Superior temporal gyrus (tissue), 1 donor: ENCODE results near the gene FBXO21.
"Not testable (repeated sequence)": the region's sequence is repeated elsewhere in the genome, so short reads cannot be mapped to it uniquely, and the experiment has no call there.

Experiments used
- DNase-seq: peaks from one replicate; pipeline ENCODE4 v3.0.0-alpha.2; 2016; ENCODE audit errors: extremely low spot score

Gene FBXO21

GRCh38 chr12:117190210-117190781 lies at the start of gene FBXO21:
FBXO21 (minus strand) TSS chr12:117190470; CDS start chr12:117190456, 14 bp downstream.
- DNase-seq, result peak; percentile 92

- DNase-seq, result peak; percentile 91
Observed at GRCh38 chr12:117236456-117237001, 46.3 kb upstream of the FBXO21 start.

GRCh38 chr12:117235261-117235660 lies 45.0 kb upstream of the FBXO21 start:
- no peak for DNase-seq

GRCh38 chr12:117234441-117234840 lies 44.2 kb upstream of the FBXO21 start:
- DNase-seq, result no peak

- DNase-seq, result no peak
Observed at GRCh38 chr12:117231750-117232149, 41.5 kb upstream of the FBXO21 start.

- DNase-seq, result no peak
Observed at GRCh38 chr12:117228239-117228638, 38.0 kb upstream of the FBXO21 start.

GRCh38 chr12:117227000-117227653 lies 36.9 kb upstream of the FBXO21 start:
- no peak for DNase-seq

GRCh38 chr12:117226505-117226904 lies 36.2 kb upstream of the FBXO21 start:
- no peak for DNase-seq

GRCh38 chr12:117225179-117225578 lies 34.9 kb upstream of the FBXO21 start:
- DNase-seq, result no peak

GRCh38 chr12:117220947-117221346 lies 30.7 kb upstream of the FBXO21 start:
- not testable (repeated sequence) for DNase-seq

GRCh38 chr12:117218149-117218548 lies 27.9 kb upstream of the FBXO21 start:
- no peak for DNase-seq

- no peak for DNase-seq
Observed at GRCh38 chr12:117216686-117217085, 26.4 kb upstream of the FBXO21 start.

GRCh38 chr12:117214797-117215196 lies 24.5 kb upstream of the FBXO21 start:
- DNase-seq, result no peak

- no peak for DNase-seq
Observed at GRCh38 chr12:117213295-117213808, 23.1 kb upstream of the FBXO21 start.

- peak; percentile 94 for DNase-seq
Observed at GRCh38 chr12:117212563-117213190, 22.4 kb upstream of the FBXO21 start.

GRCh38 chr12:117210266-117210918 lies 20.1 kb upstream of the FBXO21 start:
- DNase-seq, result no peak

- DNase-seq, result no peak
Observed at GRCh38 chr12:117209626-117210025, 19.4 kb upstream of the FBXO21 start.

GRCh38 chr12:117208811-117209455 lies 18.7 kb upstream of the FBXO21 start:
- no peak for DNase-seq

GRCh38 chr12:117208206-117208605 lies 17.9 kb upstream of the FBXO21 start:
- DNase-seq, result no peak

- DNase-seq, result no peak
Observed at GRCh38 chr12:117207675-117208074, 17.4 kb upstream of the FBXO21 start.

- DNase-seq, result no peak
Observed at GRCh38 chr12:117202556-117202955, 12.3 kb upstream of the FBXO21 start.

GRCh38 chr12:117202033-117202432 lies 11.8 kb upstream of the FBXO21 start:
- no peak for DNase-seq
